GM12878 (cell line): ENCODE results near the gene TBC1D23. TPM values are rescaled to one million over a fixed set of nuclear protein-coding genes. Genes with fewer than 3 reads are reported as not detected.
A peak's percentile ranks its signal among the peaks of the same experiment; 100 is the strongest.

ENCODE experiments used
- ATAC-seq: fragments of 200-7000 bp; cut with Tn5 transposase; 3 replicates; pipeline ENCODE4 v1.9.1; 2020; ENCODE audit warnings: mild to moderate bottlenecking, moderate library complexity
- BruUV-seq: library from RNA; stranded (reverse); fragments of 400-500 nt; replicated peaks from 2 replicates; lab custom pipeline; 2021; lab: Mats Ljungman, UMichigan
- CTCF ChIA-PET: fragments of 300-600 bp; sonication (Branson Sonifier 250); formaldehyde crosslinking; extraction: SDS; loops from one replicate; lab custom pipeline; 2021; ENCODE audit warnings: inconsistent platforms; lab: Yijun Ruan, JAX
- POLR2A ChIA-PET: fragments of 350-600 bp; formaldehyde crosslinking; extraction: SDS; loops from one replicate; lab custom pipeline; 2021; ENCODE audit warnings: inconsistent platforms; lab: Charles Lee
- RAD21 ChIA-PET: fragments of 300-600 bp; sonication (Branson Sonifier 250); formaldehyde crosslinking; loops from one replicate; lab custom pipeline; 2023; ENCODE audit warnings: antibody characterized with exemption; ENCODE audit not compliant: unreplicated experiment; lab: Charles Lee
- SMC1A ChIA-PET: fragments of 300-600 bp; sonication (Branson Sonifier 250); formaldehyde crosslinking; loops from one replicate; lab custom pipeline; 2023; ENCODE audit not compliant: unreplicated experiment, uncharacterized antibody; lab: Charles Lee
- DNase-seq: peaks from one replicate; pipeline ENCODE4 v3.0.0-alpha.2; 2011; ENCODE audit warnings: low read depth, low spot score
- FAIRE-seq: peaks from 3 replicates; lab custom pipeline; 2011; peaks lifted over from hg19 to GRCh38; lab: Jason Lieb, UNC
- H2AFZ ChIP-seq: 2 replicates; pipeline ENCODE4 v1.6.0; 2011; ENCODE audit warnings: low read depth, low read length, control low read depth; ENCODE audit not compliant: control insufficient read depth
- H3K27ac ChIP-seq: 2 replicates; pipeline ENCODE4 v1.5.1; 2011; ENCODE audit warnings: control low read depth; ENCODE audit not compliant: control insufficient read depth, insufficient read depth
- H3K27me3 ChIP-seq, 2 experiments: replicated peaks in 1 of 2; 2 replicates each; pipeline versions ENCODE4 v1.6.0 to v1.6.1; 2011; ENCODE audit warnings: low read length in 1 of 2; ENCODE audit not compliant: control insufficient read depth in 2 of 2, insufficient read depth in 2 of 2
- H3K36me3 ChIP-seq, 2 experiments: 2 replicates each; pipeline ENCODE4 v1.5.1; 2011; ENCODE audit warnings: low read length in 1 of 2; ENCODE audit not compliant: control insufficient read depth in 2 of 2, insufficient read depth in 2 of 2
- H3K4me1 ChIP-seq: 2 replicates; pipeline ENCODE4 v1.6.1; 2011; ENCODE audit warnings: mild to moderate bottlenecking, low read length, moderate library complexity, mixed read lengths; ENCODE audit not compliant: control insufficient read depth, insufficient read depth
- H3K4me2 ChIP-seq: 2 replicates; pipeline ENCODE4 v1.6.0; 2011; ENCODE audit warnings: control low read depth; ENCODE audit not compliant: control insufficient read depth, insufficient read depth
- H3K4me3 ChIP-seq: fragments of 200-600 bp; sonication (generic); 2 replicates; pipeline ENCODE4 v1.5.1; 2016
- H3K79me2 ChIP-seq: 2 replicates; pipeline ENCODE4 v1.6.0; 2011; ENCODE audit warnings: low read length; ENCODE audit not compliant: control insufficient read depth, insufficient read depth
- H3K9ac ChIP-seq: 2 replicates; pipeline ENCODE4 v1.8.0; 2011; ENCODE audit warnings: low read length, control low read depth, mixed read lengths; ENCODE audit not compliant: control insufficient read depth, insufficient read depth
- H3K9me3 ChIP-seq: replicated peaks from 3 replicates; pipeline ENCODE4 v1.5.1; 2011; ENCODE audit warnings: mild to moderate bottlenecking, low read length; ENCODE audit not compliant: control insufficient read depth, insufficient read depth
- H4K20me1 ChIP-seq: 2 replicates; pipeline ENCODE4 v1.6.0; 2011; ENCODE audit not compliant: control insufficient read depth, insufficient read depth
- CBFB ChIP-seq: IDR thresholded peaks from 2 replicates; pipeline ENCODE4 v1.6.1; 2016; ENCODE audit warnings: antibody characterized with exemption, low read depth
- CBX5 ChIP-seq: sonication (generic); IDR thresholded peaks from 2 replicates; pipeline ENCODE4 v1.6.1; 2016; ENCODE audit warnings: low read depth, moderate library complexity, mild to moderate bottlenecking, inconsistent platforms
- E2F4 ChIP-seq: IDR thresholded peaks from 2 replicates; pipeline ENCODE4 v1.6.1; 2012; ENCODE audit warnings: low read depth, low read length, improper control_type of control experiment
- FOXK2 ChIP-seq: fragments of 450-650 bp; IDR thresholded peaks from 2 replicates; pipeline ENCODE4 v1.6.1; 2017; ENCODE audit warnings: mild to moderate bottlenecking, moderate library complexity
- HDAC6 ChIP-seq: fragments of 200-600 bp; sonication (generic); IDR thresholded peaks from one replicate; pipeline ENCODE4 v1.8.0; 2017; ENCODE audit warnings: antibody characterized with exemption; ENCODE audit not compliant: unreplicated experiment
- IRF3 ChIP-seq: fragments of 450-650 bp; IDR thresholded peaks from 2 replicates; pipeline ENCODE4 v1.6.1; 2014; ENCODE audit warnings: mild to moderate bottlenecking
- MAX ChIP-seq: IDR thresholded peaks from 2 replicates; pipeline ENCODE4 v1.6.1; 2012; ENCODE audit warnings: low read depth, low read length, improper control_type of control experiment
- MEF2B ChIP-seq: fragments of 450-650 bp; IDR thresholded peaks from 2 replicates; pipeline ENCODE4 v1.6.1; 2018; ENCODE audit warnings: mild to moderate bottlenecking, moderate library complexity; ENCODE audit not compliant: partially characterized antibody, poor library complexity, severe bottlenecking
- NR2C2 ChIP-seq: IDR thresholded peaks from 2 replicates; pipeline ENCODE4 v1.6.1; 2011; ENCODE audit warnings: borderline replicate concordance, low read depth; ENCODE audit not compliant: control insufficient read depth, insufficient read length
- PKNOX1 ChIP-seq: fragments of 450-650 bp; IDR thresholded peaks from 2 replicates; pipeline ENCODE4 v1.6.1; 2016; ENCODE audit warnings: mild to moderate bottlenecking
- POU2F2 ChIP-seq: IDR thresholded peaks from 3 replicates; pipeline ENCODE4 v1.6.1; 2011; ENCODE audit warnings: low read depth, mild to moderate bottlenecking, low read length, borderline replicate concordance
- TCF7 ChIP-seq: IDR thresholded peaks from 2 replicates; pipeline ENCODE4 v1.6.1; 2014; ENCODE audit warnings: antibody characterized with exemption, borderline replicate concordance
- YY1 ChIP-seq: IDR thresholded peaks from 2 replicates; pipeline ENCODE4 v1.6.1; 2011; ENCODE audit warnings: low read depth, mild to moderate bottlenecking, low read length
- ZBTB4 ChIP-seq: fragments of 450-650 bp; formaldehyde crosslinking; IDR thresholded peaks from 2 replicates; pipeline ENCODE4 v1.4.0; 2022; ENCODE audit warnings: mild to moderate bottlenecking, moderate library complexity
- ZNF217 ChIP-seq: fragments of 450-650 bp; IDR thresholded peaks from 2 replicates; pipeline ENCODE4 v1.6.1; 2017; ENCODE audit warnings: antibody characterized with exemption, mild to moderate bottlenecking
- WGBS: methylation state at CpG from one replicate; pipeline ENCODE4 v1.1.6; 2016; ENCODE audit warnings: low lambda C conversion rate; ENCODE audit not compliant: insufficient replicate concordance, insufficient coverage; ENCODE audit errors: missing lambda C conversion rate; 5-methylcytosine and 5-hydroxymethylcytosine counted together
- in situ Hi-C: fragments of 300-500 bp; cut with MboI; formaldehyde crosslinking; loops from 9 replicates; pipeline ENCODE4 v1.14.3; 2018; ENCODE audit warnings: mixed read lengths
- intact Hi-C: fragments of 100-400 bp; cut with micrococcal nuclease; formaldehyde crosslinking; loops from one replicate; pipeline ENCODE4 v1.14.2; 2022; ENCODE audit not compliant: unreplicated experiment
- polyA plus RNA-seq, 11 experiments: library from polyadenylated mRNA; depleted of rRNA in 4 of 11; unstranded in 6 of 11; stranded (reverse) in 5 of 11; fragments of >200 nt; fragmentation: Nextera tagmentation in 4 of 11; fragmentation: Illumina TruSeq in 1 of 11; extraction: Ambion mirVana in 4 of 11; extraction: Trizol in 1 of 11; gene quantifications; 1 replicate in 1 of 11; 2 replicates in 10 of 11; pipeline versions ENCODE4 v1.2.1 to v1.2.3, GENCODE V29; 2011 to 2016; ENCODE audit warnings: inconsistent platforms in 2 of 11, missing spikeins in 2 of 11, low read depth in 1 of 11
- total RNA-seq, 4 experiments: library from RNA; depleted of rRNA in 3 of 4; stranded (reverse); fragments of >200 nt in 3 of 4; fragmentation: Illumina TruSeq in 1 of 4; extraction: Trizol in 1 of 4; gene quantifications; 2 replicates each; pipeline versions ENCODE4 v1.2.1 to v1.2.3, GENCODE V29; 2013 to 2021

TBC1D23 gene
- total and polyA plus RNA-seq, 10 of the 15 experiments (the other 5 are each of a cell fraction or from before 2014, with no cell fraction given): 8.2 to 23.2 (median 16.6) TPM

GRCh38 chr3:100334488-100335351, 73.9 kb downstream of the TBC1D23 start, which contains the start of gene NIT2:
Gene NIT2 (plus strand): TSS chr3:100334757. CDS start chr3:100334792, 35 bp downstream.
- H2AFZ ChIP-seq: peak within 1 kb of the TSS; percentile 99
- H3K27me3 ChIP-seq: no peaks in the 10 kb centered on the region
- peak within 1 kb of the TSS; percentile 88 for H3K9ac ChIP-seq
- peak; percentile 31 for FAIRE-seq
- H3K9me3 ChIP-seq: no peaks in the 10 kb centered on the region
- H3K4me1 ChIP-seq: peaks cover 8% of the 10 kb centered on the region
- ChIA-PET SMC1A (interaction anchor here (0.6 to 5.1 kb wide), 13 partner anchors 11 to 1770 kb away, joined by 3 to 26 read pairs (median 3); partner anchors contain the start of genes LNP1 and TOMM70), RAD21 (interaction anchor here (0.7 to 1.5 kb wide), 3 partner anchors 18 to 503 kb away, joined by 3 to 10 read pairs (median 5); no protein-coding TSS in a partner anchor), CTCF (interaction anchor here (0.6 to 4.5 kb wide), 11 partner anchors 11 to 527 kb away, joined by 3 to 21 read pairs (median 3); partner anchors contain the start of gene LNP1), POLR2A (interaction anchor here (0.6 to 2.2 kb wide), 5 partner anchors 20 to 266 kb away, joined by 3 to 12 read pairs (median 3); partner anchors contain the start of genes LNP1 and TOMM70)
- H3K4me3 ChIP-seq: peak within 1 kb of the TSS; percentile 91
- intact Hi-C loops (loop anchor here (1.0 kb wide), 1 partner anchor 70 kb away; no protein-coding TSS in a partner anchor), in situ Hi-C loops (no loop called here)
- ATAC-seq: peak; percentile 96
- H3K27ac ChIP-seq: peak within 1 kb of the TSS; percentile 80
- peaks cover 15% of the 10 kb centered on the region for H3K79me2 ChIP-seq
- no peak for DNase-seq
- peak within 1 kb of the TSS; percentile 96 for H3K4me2 ChIP-seq
- WGBS: 3% methylated on average over 58 of the region's 77 CpGs
- no peaks in the 10 kb centered on the region for H4K20me1 ChIP-seq
- peaks cover 0 to 5% of the 10 kb centered on the region in 2 experiments; a peak in 1 of 4 replicates for H3K36me3 ChIP-seq
- BruUV-seq: no TSS peak
- TF ChIP-seq IRF3: no peak
- no peak for TF ChIP-seq NR2C2
- no peak; the same call in 1 of the 2 replicates for TF ChIP-seq ZNF217
- no peak for TF ChIP-seq E2F4
- no peak for TF ChIP-seq TCF7
- no peak for TF ChIP-seq PKNOX1
- 0 out of 3 replicates have a peak, but pooled peaks have one; percentile 12 for TF ChIP-seq POU2F2
- TF ChIP-seq HDAC6: no peak
- TF ChIP-seq CBX5: no peak
- no peak for TF ChIP-seq CBFB
- no peak for TF ChIP-seq FOXK2
- TF ChIP-seq MEF2B: peak; percentile 55
- TF ChIP-seq ZBTB4 (CRISPR knock-in tag): no peak
- TF ChIP-seq YY1: no peak; the same call in 1 of the 2 replicates
- TF ChIP-seq MAX: no peak
